GM12872 (cell line): Measurements from ENCODE around the gene AFG3L2.

ENCODE experiments used
- TF ChIP-seq, protein P1 (sequence below): IDR thresholded peaks from 3 replicates; pipeline ENCODE4 v1.5.1; 2011; ENCODE audit warnings: low read depth, mild to moderate bottlenecking, low read length, moderate library complexity; ENCODE audit not compliant: insufficient read depth

Gene AFG3L2

DNA sequence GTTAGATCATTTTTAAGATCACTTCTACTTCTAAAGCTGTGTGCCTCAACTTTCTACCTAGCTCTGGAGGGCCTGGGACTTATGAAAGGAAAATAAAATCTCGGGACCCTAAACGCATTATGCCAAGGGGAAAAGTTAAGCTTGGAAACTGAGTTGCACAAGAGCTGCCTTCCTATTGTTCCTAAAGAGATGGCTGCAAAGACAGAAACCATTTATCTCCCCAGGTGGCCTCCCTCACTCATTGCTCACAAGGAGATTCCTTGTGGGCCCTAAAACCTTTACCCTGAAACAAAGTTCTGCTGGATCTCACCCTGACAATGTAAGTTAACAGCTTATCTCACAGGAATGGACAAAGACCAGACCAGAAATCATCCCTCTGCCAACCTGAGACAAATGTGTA lies 42.2 kb downstream of the AFG3L2 start:
- TF ChIP-seq, protein P1, sequence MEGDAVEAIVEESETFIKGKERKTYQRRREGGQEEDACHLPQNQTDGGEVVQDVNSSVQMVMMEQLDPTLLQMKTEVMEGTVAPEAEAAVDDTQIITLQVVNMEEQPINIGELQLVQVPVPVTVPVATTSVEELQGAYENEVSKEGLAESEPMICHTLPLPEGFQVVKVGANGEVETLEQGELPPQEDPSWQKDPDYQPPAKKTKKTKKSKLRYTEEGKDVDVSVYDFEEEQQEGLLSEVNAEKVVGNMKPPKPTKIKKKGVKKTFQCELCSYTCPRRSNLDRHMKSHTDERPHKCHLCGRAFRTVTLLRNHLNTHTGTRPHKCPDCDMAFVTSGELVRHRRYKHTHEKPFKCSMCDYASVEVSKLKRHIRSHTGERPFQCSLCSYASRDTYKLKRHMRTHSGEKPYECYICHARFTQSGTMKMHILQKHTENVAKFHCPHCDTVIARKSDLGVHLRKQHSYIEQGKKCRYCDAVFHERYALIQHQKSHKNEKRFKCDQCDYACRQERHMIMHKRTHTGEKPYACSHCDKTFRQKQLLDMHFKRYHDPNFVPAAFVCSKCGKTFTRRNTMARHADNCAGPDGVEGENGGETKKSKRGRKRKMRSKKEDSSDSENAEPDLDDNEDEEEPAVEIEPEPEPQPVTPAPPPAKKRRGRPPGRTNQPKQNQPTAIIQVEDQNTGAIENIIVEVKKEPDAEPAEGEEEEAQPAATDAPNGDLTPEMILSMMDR: no peak

DNA sequence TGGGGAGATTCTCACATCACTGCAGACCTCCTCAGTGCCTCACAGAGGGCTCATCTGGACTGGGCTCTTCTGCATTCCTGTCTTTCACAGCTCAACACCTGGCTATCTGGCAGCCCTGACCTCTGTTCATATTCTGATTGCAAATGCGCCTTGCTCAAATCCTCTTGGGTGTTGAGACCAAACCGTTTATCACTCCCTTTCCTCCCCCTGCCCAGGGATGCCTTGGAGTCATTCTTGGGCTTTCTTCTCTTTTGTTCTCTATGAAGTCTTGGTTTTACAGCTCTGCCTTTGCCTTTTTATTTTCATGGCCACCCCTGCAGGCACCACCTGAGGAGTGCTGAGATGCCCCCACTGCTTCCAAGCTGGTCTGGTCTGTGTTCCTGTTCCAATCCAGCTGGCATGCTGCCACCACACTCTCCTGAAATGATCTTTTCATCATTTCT lies 42.6 kb downstream of the AFG3L2 start:
- TF ChIP-seq, protein P1: no peak

DNA sequence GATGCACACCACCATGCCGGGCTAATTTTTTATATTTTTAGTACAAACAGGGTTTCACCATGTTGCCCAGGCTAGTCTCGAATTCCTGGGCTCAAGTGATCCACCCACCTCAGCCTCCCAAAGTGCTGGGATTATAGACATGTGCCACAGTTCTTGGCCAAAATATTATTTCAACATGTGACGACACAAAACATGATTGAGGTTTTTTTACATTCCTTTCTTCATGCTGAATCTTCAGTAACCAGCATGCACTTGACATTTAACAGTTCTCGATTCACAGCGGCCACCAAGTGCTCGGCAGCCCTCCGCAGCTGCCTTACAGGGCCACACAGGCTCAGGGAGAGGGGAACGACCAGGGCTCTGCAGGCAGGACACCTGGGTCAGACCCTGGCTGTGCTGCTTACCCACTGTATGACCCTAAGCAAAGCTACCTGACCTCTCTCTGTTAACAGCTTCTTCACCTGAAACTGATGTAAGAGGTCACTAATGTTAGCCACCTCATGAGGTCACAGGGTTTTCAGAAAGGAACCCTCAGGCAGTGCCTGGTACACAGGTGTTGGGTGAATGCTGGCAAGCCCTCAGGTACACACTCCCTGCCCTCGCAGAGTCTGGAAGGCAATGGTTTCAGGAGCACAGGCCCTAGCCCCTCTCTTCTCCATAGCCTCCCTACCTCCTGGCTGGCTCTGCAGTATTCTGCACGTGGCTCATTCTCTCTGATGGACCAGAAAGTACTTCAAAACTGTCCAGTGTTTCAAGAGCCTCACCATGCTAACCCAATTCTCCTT lies 43.3 kb downstream of the AFG3L2 start:
- TF ChIP-seq, protein P1: no peak

DNA sequence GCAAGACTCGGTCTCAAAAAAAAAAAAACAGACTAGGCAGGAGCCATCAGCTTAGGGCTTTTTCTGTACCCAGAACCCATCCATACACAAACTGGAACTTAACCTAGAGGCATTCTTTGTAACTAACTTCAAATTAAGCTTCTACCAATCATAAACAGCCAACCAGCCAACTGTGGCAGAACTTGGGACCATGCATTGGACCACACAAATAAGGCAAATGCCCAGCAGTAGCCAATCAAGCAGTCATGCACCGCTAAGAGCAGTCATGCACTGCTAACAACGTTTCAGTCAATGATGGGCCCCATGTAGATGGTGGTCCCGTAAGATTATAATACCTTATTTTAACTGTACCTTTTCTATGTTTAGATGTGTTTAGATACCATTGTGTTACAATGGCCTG lies 46.3 kb downstream of the AFG3L2 start:
- TF ChIP-seq, protein P1: no peak

DNA sequence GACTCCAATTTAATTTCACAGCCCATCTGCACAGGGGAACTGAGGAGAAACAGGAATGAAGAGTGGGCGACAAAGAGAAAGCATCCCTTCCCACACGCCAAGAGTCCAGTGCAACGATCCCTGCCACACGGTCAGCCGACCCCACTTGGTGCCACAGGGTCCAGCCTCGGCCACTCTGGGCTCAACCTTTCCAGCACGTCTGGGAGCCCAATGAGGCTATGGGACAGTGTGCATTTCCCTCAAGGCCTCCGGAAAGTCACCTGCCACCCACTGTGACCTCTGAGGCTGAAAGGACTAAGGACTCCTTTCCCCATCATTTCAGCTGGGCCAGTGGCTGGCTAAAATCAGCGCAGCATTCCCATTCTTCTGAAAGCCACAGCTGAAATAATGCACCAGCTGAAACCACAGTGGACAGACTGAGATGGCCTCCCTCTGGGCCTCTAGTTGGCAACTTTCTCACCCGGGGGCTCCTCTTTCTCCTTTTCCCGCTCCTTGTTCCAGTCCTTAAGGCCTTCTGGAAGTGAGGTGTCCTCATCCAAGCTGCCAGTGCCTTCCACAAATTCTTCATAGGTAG lies 47.8 kb downstream of the AFG3L2 start:
- TF ChIP-seq, protein P1: no peak

DNA sequence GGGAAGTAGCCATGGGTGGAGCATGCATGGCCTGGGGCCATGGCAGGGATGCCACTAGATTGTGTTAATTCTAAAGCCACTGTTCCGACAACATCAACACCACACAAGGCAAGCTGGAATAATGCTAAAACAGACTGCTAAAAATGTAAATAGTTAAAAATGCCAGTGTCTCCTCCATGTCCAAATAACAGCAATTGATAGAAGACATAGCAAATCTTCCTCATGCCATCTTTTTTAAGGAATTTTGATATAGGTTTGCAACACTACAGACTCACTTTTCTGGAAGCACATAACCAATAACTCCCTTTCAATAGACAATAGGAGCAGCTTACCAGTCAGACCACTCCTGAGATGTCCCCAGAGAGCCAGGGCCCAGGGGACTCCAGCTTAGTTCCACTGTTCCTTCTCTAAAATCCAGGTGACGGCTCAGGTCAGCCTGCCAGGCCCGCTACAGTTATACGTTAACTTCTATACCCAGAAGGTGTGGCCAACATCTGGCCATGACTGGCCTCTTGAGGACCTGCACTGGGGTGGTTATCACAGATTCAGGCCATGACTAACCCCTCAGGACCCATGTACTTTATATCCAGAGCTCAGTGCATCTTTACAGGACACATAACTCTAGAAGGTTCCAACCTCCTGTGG lies 48.7 kb downstream of the AFG3L2 start:
- TF ChIP-seq, protein P1: no peak

DNA sequence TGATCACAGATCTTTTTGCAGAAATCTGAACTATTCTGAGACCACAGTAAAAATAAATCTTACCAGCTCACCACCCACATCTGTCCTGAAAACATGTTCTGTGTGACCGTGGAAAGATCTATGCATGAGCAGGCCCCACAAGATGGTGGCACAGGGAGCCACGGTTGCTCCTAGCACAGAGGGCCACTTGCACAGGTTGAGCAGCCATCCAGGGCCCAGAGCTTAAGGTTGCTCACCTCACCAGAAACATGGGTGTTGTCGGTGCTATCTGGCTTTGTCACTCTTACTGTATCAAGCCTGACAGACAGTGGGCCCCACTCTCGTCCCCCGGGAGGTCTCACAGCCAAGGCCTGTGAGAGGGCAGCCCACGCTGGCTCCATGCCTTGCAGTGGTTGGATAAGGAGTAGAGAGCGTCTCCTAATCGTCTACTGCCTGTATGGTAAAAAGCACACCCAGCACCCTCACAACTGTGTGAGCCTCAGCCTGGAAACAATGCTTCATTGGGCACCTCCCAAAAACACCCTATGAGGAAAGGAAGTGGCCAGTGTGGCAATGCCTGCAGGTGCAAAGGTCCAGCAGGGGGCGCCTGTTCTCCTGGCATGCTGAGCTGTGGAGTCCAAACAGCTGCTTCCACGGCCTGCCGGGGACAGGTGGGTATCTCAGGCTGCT lies 49.4 kb downstream of the AFG3L2 start:
- TF ChIP-seq, protein P1: peak; percentile 97
